GM18873 (cell line): ENCODE results near the gene SCN3B.

ENCODE experiments used
- ATAC-seq: cut with Tn5 transposase; IDR thresholded peaks from one replicate; pipeline ENCODE4 v1.9.1; 2021; ENCODE audit warnings: mild to moderate bottlenecking, moderate library complexity, moderate number of reproducible peaks; ENCODE audit not compliant: unreplicated experiment, low FRiP score

Gene SCN3B, protein sequence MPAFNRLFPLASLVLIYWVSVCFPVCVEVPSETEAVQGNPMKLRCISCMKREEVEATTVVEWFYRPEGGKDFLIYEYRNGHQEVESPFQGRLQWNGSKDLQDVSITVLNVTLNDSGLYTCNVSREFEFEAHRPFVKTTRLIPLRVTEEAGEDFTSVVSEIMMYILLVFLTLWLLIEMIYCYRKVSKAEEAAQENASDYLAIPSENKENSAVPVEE

DNA sequence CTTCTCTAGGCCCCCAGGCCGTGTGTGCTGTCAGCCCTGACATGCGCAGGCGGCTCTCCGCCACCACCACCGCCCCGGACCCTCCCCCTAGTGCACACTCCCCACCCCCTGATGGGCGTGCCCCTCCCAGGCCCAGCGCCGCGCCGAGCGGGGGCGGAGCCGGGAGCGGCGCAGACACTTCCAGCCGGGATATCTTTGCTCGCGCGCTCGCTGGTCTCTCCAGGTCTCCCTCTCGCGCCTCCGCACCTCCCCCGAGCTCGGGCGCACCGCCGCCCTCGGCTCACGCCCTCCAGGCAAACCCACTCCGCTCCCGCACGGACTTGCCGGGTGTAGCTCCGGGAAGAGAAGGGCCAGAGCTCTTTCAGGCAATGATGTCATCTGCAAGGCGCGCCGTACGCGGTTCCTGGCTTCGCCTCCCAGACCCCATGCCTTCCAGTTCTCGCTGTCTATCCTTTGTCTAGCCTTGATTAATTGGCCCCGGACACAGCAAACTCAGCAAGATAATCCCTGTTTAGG is at the start of gene SCN3B:
Gene SCN3B (minus strand): TSS at position 59 of the 516 bp plus-strand sequence. CDS start 823 bp downstream, outside the sequence.
- no peak for ATAC-seq

DNA sequence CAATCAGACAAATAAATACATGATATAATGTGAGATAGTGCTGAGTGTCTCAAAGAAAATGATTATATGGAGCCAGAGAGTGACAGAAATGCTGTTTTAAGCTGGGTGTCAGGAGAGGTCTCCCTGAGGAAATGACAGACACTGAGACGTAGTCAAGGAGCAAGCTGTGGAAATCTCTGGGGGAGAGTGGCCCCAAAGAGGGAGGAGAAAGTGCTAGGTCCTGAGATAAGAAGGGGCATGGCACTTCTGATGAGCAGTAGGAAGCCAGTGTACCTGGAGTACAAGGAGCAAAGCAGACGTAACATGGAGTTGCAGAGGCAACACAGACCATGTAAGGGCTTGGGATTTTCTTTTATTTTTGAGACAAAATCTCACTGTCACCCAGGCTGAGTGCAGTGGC is 48.3 kb upstream of the SCN3B start:
- no peak for ATAC-seq

DNA sequence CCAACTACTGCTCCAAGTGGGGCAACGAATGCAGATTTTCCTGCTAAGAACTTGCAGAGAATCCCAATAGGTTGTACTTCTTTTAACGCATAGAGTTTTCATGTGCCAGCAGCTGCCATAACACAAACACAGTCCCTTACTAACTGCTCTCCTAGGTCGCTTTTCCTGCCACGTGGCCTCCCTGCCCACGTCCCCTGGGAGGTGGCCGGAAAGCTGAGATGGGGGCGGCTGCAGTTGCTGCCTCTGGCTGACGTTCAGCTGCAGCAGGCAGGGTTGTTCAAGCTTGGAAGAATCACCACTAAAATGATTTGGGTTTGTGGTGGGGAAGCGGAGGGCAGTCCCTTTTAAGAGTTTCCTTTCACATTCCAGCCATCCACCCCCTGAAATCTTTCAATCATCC is 47.7 kb upstream of the SCN3B start:
- ATAC-seq, result no peak

DNA sequence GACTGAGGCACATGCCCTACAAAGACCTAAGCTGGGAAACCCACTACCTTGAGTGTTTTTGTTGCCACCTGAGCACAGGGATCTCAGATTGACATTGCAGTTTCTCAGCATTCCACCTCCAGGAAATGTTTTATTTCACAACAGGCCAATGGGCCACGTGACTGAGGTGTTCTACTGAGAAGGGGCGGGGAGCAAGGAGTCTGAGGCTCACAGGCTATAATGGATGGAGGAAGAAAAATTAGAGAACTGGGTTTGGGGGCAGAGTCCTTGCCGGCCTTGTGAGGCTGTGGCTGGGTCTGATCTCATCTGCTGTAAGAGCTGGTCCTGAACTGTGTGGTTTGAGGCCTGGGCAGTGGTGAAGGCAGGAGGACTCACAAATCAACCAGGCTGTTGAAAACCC is 46.3 kb upstream of the SCN3B start:
- no peak for ATAC-seq

DNA sequence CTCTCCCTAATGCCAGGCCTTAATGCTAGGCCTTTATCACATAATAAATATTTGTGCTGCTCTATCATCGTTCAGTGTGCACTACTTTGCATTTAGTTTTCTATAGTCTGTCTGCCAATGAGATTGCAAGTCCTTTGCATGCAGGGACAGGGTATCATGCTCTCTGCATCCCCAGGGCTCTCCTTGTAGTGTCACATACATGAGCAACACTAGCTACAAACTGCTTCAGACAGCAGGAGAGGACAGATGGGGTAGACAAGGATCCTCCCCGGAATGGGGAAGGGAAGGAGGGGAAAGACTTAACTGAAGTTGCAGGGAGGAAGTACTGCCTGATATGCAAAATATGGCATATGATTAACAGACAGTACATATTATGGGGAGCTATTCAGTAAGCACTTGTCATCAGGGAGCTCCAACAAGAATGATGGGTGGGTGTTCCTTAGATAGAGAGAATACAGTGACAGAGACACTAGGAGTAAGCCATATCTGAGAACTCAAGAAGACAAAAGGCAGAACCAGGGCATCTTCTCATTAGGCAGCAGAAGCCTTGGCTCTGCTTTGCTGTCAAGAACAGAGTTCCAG is 44.2 kb upstream of the SCN3B start:
- no peak for ATAC-seq

DNA sequence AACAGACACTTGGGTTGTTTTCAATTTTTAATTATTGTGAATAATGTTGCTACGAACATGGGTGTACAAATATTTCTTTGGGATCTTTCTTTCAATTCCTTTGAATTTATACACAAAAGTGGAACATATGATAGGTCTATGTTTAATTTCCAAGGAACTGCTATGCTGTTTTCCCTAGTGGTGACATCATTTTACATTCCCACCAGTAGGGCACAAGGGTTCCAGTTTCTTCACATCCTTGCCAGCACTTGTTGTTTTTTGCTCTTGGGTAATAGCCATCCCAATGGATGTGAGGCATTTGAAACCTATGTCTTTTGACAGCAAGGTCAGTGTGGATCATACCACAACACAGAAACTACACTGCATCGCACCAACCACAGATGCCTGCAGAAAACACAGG is 41.8 kb upstream of the SCN3B start:
- no peak for ATAC-seq

DNA sequence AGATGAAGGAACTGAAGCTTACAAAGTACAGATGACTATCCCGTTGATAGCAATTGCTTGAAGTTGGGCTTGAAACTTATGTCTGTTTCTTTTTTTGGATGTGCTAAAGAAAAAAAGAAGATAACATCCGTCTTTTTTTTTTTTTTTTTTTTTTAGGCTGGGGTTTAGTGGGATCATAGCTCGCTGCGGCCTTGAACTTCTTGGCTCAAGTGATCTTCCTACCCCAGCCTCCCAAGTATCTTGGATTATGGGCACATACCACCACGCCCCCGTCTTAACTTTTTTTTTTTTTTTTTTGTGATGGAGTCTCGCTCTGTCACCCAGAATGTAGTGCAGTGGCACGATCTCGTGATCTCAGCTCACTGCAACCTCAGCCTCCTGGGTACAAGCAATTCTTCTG is 40.8 kb upstream of the SCN3B start:
- ATAC-seq, result no peak

DNA sequence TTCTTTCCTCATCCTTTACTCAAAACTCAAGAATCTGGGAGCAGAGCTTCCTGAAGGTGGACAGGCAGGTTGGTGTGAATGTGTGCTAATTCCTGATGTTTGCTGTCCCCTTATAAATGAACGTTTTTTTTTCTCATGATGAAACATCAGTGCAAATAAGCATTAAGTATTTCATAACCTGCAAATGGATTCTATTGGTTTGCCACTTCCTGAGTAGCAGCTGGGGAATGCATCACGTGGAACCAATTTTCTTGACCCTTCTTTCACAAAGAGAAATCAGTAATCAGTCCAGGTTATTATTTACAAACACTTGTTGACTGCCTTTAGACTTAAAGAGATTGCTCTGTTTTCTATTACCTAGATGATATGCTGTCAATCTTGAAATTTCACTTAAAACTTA is 40.1 kb upstream of the SCN3B start:
- no peak for ATAC-seq

DNA sequence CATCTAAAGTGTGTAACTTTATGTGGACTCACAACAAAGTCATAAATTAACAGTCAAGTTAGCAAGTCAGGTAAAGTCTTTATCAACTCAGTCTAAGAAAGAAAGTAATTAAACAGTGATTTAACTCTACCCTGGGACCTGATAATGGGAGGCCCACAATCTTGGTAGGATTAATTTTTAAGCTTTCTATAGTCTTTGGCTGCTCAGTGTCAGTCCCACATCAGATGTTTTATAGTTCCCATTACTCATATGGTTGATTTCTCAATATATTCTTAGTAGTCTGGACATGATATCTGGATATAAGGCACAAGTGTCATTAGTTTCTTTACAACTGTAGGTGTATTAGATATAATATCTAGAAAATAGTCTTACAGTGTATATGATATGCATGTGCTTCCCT is 38.5 kb upstream of the SCN3B start:
- no peak for ATAC-seq

DNA sequence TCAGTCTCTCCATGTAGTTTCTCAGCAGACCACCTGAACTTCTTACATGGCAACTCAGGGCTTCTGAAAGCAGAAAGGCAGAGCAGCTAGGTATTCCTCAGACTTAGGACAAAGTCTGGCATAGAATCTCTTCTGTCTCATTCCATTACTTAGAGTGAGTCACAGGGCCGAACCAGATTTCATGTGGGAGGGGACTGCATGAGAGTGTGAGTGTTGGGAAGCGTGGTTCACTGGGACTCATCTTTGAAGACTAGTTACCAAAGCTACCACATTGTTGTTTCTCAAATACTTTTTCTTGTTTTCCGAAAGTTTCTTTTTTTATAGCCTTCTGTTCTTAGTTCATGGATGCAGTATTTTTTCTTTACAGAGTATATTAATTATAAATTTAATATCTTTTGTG is 36.1 kb upstream of the SCN3B start:
- ATAC-seq, result no peak

DNA sequence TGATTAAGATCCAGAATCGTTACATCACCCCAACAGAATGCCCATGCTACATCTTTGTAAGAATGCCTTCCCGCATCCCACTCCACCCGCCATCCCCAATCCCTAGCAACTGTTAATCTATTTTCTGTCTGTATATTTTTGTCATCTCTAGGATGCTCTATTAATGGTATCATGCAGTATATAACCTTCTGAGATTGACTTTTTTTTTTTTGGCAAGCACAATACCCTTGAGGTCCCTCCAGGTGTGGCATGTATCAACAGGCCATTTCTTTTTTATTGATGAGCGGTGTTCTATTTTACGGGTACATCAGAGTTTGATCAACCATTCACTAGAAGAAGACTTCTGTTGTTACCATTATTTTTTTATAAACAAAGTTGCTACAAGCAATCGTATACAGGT is 30.2 kb upstream of the SCN3B start:
- no peak for ATAC-seq

DNA sequence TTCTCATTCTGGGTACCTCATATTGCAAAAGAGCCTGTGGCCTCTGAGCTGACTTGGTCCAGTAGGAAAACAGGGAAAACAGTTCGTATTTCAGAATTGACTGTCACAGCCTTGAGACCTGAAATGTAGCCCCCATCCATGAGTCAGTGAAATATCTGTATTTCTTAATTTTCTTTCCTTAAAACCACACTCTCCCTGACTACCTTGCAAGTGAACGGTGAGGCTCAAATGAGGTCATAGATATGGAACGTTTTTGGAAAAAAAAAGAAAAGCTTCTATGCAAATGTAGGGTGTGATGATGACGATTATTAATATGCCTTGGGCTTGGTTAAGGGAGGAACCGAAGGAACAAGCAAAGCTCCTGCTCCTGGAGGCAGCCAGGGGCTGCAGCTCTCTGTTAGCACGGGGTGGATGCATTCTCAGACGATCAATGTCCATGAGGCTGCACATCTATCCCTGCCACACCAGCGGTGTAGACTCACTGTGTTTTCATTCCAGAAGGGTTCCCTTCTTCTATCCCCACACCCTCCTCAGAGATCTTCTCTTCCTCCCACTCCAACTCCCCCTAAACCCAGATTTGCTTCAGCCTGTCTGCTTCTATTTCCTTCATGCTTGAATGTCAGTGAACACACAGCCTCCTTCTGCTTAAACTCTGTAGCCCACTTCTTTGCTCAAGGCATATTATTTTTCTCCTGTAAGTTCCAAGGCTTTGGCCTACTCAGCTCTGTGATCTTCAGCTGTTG is 29.2 kb upstream of the SCN3B start:
- ATAC-seq, result no peak

DNA sequence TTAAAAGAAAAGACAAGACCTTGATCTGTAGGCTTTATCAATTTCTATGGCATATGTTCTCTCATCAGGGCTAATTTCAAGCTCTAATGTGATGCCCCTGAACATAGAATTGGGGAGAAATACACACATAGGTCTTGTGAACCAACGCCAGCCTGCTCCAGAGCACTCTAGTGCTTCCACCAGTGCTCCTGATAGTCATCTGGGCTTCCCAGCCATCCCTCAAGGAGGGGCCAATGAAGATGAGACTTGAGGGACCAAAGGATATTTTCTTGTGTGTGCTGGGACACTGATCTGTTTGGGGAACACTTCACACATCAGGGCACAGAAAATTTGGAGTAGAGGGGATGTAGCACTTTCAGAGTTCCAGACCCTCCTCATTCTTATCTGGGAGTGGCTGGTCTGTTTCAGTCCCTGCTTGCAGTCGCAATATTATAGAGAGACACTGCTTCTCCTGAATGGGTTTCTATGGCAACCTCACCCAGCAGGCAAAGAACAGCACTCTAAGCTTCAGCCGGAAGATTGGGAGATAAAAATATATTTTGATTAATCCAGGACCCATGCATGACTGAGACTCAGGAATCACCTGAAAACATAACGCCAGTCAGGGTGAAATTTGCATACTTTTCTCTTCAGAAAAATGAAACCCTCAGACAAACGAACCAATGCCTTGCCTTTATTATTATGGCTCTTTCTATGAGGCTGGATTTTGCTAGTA is 28.4 kb upstream of the SCN3B start:
- ATAC-seq, result no peak

DNA sequence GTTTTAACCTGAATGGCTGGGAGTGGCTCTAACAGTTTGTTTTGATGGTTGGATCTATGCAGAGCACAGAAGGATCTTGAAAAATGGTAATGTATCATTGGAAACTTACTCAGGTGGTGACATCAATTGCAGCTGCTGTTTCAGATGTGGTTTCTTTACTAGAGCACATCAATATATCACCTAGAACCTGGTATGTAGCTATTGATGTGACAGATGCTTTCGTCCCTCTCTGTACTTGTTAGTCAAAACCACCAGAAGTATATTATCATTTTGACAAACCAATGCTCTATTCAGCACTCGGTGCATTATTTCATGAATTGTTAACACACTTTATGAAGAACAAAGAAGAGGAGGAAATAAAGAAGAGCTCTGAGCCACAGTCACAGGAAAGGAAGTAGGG is 26.6 kb upstream of the SCN3B start:
- ATAC-seq, result no peak

DNA sequence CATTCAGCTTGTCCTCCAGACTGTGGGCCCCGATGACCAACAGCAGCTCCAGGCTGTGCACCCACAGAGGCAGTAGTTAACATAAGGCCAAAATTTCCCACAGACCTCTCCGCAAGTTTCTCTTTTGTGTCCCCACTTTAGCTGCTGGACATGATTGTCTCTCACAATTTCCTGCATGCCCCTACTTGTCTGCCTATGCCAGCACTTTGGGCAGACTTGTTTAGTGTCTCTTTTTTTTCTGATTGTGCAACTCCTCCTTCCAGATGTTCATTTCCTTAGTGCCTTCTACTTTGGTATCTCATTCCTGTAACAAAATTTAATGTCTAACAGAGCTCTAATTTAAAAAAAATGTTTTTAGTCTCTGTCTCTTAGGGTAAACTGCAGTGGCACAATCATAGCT is 23.8 kb upstream of the SCN3B start:
- no peak for ATAC-seq

DNA sequence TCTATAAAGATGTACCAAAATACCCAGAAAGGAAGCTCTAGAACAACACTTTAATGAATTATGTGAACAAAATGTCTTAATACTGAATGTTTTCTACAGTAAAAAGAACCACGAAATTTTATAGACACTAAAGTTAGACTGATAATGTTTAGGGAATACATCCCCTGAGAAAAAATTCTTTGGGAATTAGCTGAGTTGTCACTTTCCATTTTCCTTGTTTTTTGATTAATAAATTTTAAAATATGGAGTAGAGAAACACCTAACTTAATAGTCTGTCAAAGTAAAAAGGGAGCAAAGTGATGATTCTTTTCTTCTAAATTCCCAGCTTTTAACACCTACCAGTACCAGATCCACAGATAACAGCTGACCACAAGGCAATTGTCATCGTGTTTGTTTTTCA is 23.1 kb upstream of the SCN3B start:
- no peak for ATAC-seq

DNA sequence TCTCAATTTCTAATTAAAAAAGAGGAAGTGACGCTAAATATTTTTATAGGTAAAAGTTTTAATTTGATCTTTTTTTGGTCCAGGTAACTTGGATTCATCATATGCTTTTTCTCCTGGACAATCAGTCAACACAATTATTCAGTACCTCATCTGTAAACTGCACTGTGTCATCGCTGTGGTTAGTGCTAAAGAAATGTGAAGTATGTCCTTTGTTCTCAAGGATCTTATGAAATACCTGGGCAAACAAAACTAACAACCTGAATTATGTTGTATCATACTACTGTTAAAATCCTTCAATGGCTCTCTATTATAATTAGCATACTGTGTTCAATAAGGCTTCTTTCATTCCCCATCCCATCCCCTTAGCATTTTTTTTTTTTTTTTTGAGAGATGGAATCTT is 19.9 kb upstream of the SCN3B start:
- no peak for ATAC-seq

DNA sequence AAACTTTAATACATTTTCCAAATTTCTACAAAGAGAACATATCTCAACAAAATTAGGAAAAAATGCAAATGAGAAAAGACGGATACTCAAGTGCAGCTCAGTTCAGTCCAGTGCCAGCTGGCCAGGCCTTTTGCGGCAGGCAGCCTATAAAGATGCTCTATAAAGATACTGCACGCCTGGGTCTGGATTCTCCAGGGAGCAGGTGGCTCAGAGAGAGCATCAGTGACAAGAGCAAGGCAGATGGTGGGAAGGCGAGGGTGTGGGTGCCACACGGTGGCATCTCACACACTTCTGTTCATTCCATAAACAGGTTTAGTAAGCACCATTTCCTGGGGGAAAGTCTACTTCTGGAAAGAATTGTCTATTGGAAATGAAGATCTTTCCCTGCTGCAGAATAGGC is 18.1 kb upstream of the SCN3B start:
- ATAC-seq, result no peak

DNA sequence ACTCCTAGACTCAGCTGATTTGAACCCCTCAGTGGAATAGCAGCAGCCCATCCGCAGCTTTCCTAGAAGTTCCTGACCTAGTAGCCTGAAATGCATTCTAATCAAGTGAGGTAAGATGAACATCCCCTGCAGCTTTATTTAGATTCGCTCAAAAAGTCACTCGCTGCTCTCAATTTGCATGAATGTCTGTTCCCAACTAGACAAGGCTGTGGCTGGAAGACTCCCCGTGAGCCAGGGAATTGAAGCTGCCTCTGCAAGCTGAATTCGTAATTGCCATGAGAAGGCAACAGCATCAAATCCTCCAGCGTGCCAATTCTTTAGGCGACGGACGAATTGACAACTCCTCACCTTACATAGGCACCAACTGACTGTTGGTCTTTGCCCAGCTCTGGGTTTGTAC is 17.1 kb upstream of the SCN3B start:
- ATAC-seq, result no peak

DNA sequence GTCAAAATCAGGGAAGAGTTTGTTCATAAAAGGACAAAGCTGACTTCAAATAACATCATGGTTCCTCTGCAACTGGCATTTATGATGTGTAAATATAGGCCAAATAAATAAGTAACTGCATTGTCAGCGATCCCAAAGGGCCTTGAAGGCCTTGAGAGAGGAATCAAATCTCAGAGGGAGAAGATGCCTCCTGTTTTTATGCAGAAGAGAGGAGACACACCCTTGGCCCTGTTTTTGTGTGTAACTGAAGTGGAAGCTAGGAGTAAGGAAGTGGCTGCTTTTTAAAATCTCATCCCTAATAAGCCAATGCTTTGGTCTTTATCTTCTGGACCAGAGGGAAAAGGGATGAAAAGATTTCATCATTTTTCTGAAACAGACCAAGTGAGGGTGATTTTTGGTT is 15.7 kb upstream of the SCN3B start:
- no peak for ATAC-seq

DNA sequence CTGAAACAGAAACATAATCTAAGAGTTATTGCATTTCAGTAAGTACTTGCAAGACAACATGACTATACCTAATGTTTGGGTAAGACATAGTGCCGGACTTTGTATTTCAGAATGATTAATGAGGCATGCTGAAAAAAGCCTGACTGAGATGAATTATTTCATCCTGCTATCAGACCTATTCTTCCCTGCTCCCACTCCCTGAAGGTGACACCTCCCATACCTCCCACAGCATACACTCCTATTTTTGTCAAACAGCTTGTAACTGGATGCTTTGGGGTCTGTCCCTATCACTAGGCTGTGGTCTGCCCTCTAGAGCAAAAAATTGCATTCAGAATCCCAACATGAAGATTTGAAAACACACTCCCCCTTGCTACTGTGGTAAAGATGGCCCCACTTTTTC is 10.9 kb upstream of the SCN3B start:
- no peak for ATAC-seq
